GM19035 (cell line): ENCODE measurements around the gene TSKU.
"Not testable (repeated sequence)": the region's sequence is repeated elsewhere in the genome, so short reads cannot be mapped to it uniquely, and the experiment has no call there.

Experiments
- ATAC-seq: cut with Tn5 transposase; IDR thresholded peaks from one replicate; pipeline ENCODE4 v1.9.1; 2021; ENCODE audit not compliant: unreplicated experiment

The TSKU gene, protein sequence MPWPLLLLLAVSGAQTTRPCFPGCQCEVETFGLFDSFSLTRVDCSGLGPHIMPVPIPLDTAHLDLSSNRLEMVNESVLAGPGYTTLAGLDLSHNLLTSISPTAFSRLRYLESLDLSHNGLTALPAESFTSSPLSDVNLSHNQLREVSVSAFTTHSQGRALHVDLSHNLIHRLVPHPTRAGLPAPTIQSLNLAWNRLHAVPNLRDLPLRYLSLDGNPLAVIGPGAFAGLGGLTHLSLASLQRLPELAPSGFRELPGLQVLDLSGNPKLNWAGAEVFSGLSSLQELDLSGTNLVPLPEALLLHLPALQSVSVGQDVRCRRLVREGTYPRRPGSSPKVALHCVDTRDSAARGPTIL

DNA sequence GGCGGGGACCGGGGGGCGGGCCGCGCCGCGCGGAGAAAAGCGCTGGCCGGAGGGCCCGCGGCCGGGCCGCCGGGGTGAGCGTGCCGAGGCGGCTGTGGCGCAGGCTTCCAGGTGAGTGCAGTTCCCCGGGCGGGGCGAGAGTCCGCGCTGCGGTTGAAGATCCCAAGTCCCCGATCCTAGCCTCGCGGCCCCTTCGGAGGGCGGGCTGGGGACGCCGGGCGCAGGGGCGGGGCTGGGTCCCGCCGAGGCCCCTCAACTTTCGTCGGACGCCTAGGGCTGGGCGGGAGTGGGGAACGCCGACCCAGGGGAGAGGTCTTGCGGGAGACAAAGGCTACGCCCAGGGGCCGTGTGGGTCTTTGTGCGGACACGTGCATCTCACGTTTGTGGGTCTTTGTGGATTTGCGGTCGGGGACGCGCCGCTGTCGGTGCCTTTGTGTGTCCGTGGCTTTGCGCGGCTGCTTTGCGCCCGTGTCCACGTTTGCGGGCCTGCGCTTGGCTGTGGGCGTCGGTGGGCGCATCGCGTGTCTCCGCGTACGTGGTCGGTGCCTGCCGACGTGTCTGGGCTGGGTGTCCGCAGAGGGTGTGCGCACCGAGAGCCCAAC is at the start of gene TSKU:
TSS of gene TSKU (plus strand) at position 63 of the 602 bp plus-strand sequence. CDS start 12,261 bp downstream, outside the sequence.
- no peak for ATAC-seq

DNA sequence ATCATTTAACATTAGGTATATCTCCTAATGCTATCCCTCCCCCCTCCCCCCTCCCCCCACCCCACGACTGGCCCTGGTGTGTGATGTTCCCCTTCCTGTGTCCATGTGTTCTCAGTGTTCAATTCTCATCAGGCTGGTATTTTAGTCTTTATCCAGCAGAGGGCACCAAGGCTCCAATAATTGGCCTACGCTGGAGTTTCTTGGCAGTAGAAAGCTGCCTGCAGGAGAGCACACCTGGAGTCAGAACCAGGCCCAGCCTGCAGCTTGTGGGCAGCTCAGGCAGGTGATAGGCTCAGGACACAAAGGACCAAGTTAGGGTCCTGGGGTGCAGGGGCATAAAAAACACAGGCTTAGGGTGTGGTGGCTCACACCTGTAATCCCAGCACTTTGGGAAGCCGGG is 49.2 kb upstream of the TSKU start:
- ATAC-seq: not testable (repeated sequence)

DNA sequence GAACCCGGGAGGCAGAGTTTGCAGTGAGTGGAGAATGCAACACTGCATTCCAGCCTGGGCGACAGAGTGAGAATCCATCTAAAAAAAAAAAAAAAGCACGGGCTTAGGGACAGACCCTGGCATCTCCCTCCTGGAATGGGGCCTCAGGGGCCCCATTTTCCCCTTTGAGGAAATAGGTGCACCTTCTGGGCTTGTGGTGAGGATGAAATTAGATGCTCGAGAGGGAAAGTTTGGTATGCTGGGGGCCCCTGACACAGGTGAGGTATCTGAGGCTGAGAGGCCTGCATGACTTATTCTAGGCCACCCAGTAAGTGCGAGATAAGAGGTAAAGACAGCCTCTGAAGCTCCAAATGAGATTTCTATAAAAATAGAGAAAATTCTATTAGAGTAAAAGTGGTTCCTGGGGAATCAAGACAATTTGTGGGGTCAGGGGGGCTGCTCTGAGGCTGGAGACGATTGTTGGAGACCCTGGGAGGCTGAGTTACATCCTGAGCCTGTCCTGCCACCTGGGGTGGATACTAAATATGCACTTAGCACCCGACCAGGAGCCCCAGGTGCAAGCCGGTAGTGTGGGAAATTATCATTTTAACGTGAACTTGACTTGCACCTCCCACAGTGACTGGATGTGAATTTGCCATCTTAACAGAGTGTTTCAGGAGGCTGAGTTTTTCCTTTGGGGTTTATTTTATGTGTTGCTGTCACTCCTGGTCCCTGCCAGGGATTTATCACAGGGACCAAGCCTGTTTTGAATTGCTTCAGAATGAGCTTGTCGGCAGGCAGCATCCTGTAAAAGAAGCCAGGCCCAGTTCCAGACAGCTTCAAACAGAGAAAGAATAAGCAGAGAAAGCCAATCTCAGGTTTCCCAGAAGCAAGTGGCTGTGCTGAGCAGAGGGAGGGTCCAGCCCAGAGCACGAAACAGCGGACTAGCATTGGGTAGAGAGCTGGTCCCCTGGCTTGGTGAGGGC is 48.4 kb upstream of the TSKU start:
- ATAC-seq: no peak

DNA sequence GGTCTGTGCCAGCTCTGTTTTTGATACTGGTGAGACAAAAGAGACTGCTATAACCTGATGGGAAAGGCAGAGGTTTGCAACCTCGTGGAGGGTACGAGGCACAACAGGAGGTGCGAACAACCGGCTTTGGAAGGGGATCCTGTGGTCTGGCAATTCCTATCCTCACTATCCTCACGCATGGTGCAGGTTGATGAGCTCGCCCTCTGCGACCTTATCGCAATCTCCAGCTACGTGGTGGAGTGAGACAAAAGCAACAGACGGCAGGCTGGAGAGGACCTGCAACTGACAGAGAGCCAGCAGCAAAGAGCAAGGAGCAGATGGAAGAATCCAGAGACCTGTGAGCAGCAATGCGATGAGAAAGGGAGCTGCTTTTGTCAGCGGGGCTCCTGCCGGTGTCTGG is 47.3 kb upstream of the TSKU start:
- no peak for ATAC-seq

DNA sequence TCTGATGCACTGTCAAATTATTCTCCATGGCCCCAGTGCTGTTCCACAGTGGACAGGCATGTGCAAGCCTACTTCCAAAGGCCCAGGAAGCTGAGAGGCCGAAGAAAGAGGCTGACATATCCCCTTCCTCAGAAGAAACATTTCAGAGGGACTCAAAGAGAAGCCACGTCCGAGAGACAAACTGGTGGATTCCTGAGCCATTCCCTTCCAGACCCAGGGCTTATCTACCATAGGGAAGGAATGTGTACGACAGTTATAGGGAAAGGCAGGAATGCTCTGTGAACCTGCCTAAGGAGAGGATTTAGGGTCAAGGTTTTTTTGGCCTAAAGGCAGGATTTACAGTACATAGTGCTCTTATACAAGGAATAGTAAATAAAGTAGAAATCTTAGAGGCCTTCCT is 46.9 kb upstream of the TSKU start:
- ATAC-seq: no peak

DNA sequence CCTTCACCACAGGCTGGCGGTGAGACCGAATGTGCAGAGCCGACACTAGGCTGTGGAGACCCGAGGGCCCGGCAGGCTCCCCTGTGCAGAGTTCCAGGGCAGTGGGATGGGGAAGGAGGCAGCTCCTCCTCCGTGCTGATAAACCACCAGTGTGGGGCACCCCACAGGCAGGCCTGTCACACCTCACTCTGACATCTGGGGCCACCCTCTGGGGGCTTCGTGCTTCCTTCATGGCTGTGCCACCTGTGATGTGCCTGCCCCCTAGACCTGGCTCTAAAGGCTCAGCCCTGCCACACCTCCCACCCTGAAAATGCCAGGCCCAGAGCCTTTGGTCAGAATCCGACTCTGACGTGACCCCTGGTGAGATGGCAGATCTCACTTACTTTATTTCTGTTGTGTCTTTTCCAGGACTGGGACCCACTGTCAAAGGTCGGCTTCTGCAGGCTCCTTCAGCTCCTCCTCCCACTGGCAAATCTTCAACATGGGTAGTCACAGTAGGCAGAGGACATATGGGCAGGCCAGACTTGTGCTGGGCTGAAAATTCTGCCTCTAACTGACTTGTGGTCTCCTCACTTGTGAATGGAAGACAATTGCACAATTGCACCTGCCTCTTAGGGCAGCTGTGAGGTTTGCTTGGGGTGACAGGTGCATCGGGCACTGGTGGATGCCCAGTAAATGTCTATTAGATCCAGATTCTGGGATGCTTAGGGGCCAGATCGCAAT is 46.2 kb upstream of the TSKU start:
- no peak for ATAC-seq

DNA sequence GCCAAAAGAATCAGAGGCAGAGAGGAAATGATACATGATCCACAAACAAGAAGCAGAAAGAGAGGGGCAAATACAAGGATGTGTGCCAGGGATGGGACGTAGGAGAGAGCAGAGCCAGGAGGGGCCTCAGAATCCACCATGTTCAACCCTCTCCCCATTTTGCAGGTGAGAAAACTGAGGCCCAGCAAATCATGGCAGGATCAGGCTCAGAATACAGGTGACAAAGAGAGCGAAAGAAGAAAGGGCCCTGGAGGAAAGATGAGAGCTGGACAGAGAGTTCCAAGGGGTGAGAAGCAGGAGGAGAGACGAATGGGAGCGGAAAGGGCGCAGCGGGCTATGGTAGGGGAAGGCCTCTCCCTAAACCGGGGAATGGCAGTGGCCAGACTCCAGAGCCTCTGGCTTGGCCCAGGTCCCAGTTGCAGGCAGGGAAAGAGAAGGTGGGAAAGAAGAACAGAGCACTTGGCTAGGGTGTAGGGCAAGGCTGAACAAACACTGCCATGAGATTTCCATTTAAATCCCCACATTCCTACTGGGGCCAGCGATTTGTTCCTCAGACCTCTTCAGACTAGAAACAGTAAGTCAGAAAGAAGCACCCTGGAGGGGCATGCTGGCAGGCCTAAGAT is 44.4 kb upstream of the TSKU start:
- no peak for ATAC-seq

DNA sequence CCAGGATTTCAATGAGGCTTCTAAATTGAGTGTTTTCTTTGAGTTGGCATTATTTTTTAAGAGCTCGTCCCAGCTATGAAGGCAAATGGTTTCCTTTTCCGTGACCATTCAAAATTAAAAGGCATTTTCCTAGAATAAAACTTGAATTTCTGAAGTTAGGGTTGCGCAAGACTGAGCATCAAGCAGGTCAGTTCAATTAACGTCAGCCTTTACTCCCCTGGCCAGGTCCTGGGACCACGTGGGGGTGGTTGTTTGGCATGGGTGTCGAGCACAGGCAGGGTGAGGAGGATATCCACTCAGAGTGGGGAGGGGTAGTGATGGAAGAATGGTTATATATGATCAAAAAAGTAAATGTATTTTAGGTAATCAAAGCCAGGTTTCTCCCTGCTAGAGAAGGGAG is 43.4 kb upstream of the TSKU start:
- ATAC-seq: no peak

DNA sequence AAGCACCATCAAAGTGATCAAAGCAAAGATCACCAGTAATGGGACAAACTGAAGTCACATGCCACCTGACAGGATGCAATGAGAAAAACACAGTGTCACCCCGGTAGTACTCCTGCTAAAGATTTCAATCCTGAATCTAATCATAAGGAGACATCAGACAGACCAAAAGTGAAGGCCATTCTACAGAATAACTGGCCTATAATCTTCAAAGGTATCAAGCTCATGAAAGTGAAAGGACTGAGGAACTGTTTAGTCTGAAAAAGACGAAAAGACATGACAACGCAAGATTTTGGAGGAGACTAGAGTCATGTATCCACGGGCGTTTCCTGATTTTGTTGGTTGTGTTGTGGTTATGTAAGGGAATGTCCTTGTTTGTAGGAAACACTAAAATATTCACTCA is 42.4 kb upstream of the TSKU start:
- ATAC-seq: no peak

DNA sequence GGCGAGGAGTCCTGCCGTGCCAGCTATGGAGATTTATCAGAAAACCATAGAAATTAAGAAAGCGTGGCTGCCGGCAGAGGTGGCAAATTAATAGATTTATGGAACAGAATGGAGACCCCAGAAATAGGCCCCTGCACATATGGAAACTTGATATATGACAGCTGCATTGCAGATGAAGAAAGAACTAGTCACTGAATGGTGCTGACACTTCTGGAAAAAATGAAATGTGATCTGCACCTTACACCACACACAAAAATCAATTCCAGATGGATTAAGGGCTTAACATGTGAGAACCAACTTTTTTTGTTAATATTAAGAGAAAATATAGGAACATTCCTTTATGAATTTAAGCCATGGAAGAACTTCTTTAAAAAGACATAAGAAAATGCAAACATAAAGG is 40.3 kb upstream of the TSKU start:
- no peak for ATAC-seq

DNA sequence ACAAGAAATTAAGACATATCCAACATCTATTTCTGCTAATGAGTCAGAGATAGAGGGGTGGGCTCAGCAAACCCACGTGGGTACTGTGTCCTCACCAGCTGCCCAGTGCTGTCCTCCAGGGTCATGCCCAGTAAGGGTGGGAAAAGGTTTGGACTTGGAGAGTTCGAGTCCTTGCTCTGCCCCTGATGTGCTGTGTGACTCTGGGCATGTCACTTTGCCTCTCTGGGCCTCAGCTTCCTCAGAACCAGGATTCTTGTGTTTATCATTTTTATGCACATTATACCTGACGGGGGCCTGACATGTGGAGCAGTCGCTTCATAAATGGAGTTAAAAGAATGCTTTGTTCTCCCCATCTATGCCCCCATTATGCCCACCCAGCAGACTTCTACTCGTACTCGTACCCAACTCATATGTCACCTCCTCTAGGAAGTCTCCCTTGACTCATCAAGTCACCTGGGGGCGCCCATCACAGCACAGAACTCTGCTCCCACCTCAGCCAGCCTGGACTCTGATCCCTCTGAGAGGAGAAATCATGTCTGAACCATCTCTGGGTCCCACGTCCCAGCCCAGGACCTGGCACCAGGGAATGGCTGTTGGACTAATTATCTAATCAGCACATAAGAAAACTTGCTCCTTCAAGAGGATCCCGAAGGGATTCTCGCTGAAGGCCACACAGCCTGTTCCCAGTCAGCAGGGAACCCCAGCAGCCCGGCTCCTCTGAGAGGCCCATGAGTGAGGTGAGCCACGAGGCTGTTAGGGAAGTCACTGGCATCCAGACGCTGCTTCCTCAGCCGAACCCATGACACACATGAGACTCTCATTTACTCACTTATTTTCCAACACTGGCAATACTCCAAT is 38.7 kb upstream of the TSKU start:
- no peak for ATAC-seq

DNA sequence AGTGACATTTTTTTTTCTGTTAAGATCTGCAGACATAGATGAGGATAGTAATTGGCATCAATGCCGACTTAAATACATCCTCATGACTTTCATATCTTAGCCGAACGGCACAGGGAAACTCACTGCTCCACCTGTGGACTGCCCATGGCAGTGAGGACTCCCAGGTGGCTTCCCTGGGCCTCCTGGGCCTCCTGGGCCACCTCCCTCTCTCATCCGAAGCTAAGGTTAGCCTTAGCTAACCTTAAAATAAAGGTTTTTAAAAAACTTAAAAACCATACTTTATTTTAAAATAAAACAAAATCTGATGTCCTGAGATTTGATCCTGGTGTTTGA is 38.1 kb upstream of the TSKU start:
- no peak for ATAC-seq

DNA sequence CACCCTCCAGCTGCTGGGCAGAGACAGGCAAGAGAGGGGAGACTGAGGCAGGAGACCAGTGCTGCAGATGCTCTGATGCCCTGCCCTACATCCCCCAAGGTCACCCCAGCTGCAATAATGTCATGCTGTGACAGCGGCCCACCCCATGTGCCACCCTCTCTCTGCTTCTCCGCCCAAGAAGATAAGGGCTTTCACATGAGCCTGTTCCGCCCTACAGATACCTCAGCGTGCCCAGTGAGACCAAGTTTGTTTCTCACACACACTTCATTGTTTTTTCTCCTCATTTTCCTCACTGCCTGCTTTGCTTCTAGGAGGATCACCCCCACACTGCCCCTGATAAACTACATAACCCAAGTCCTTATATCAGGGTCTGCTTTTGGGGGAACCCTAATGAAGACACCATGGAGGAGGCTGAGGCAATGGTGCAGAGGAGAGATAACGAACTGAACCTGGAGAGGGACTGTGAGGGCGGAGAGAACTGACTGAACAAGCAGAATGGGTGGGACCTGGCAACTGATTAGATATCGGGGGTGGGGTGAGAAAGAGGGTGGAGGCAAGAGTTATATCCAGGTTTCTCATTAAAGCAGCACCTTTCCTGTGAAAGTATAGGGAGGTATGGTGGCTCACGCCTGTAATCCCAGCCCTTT is 37.5 kb upstream of the TSKU start:
- ATAC-seq: no peak

DNA sequence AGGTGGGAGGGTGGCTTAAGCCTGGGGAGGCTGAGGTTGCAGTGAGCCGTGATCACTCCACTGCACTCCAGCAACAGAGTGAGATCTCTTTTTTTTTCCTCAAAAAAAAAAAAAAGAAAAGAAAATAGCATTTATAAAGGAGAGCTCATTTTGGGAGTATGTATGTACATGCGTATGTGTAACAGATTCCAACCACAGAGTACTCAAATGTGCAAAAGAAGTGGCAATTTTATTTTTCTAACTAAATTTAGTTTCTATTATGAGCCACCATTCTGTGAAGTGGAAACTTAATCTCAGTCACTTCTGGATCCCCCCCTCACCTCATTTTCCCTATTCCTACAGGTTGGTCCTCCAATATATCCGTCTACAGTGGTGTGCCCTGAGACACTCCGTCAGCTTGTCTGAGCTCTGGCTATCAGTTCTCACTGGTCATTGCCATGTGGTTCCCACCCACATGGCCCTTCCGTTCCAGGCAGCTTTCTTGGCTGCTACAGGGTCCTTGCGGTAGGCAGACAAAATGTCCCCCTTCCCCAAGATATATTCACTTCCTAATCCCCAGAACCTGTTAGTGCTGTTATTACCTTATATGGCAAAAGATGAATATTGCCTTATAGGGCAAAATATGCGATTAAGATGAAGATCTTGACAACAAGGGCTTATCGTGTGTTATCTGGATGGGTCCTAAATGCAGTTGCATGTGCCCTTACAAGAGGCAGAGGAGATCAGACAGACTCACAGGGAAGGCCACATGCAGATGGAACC is 35.8 kb upstream of the TSKU start:
- ATAC-seq: no peak

DNA sequence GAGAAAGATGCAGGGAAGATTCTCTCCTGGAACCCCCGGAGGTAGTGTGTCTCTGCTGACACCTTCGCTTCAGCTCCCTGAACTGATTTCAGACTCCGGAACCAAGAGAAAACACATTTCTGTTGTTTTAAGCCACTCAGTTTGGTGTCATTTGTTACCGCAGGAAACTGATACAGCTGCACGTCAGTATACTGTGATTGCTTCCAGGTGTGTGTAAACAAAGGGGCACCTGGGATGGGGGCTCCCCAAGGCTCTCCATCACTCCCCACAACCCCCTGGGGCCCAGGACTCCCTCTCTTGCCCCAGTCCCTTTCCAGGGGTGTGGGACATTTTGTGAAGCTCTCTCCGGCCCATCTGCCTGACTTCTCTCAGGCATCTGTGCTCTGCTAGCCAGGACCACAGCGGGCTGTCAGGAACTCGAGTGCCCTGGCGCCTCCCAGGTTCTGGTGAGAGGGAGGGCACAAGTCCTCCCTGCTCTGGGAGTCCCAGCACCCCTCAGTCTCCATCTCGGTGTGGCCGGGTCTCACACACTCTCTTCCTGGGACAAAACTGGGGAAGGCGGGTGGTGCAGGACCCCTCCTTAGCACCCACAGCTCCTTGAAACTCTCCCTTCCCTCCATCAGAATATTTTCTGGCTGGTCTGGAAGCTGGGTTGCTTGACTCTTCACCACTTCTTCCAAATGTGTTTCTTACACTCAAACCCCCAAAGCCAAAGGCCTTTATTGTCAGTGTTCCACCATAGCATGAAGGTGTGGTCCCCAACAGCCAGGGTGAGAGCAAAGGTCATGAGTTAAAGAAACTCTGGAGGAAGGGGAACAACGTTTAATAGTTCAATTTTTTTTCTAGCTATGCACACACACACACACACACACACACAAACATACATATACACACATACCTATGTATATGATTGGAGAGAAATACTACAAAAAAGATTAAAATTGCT is 35.0 kb upstream of the TSKU start:
- ATAC-seq: no peak

DNA sequence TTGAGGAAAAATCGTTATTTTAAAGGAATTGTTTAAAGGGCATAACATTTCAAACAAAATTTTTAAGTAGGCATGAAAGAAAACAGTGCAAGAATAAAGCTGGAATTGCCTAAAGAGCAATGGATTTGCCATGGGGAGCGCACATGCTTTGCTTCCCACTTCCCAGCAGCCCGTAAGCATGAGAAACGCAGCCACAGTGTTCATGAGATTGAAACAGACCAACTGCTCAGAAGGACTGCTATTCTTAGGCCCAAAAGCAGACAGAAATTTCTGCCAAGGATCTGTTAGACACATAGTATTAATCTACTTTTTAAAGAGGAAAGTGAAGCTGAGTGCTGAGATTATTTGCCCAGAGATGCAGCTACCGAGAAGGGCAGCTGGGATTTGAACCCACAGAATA is 34.2 kb upstream of the TSKU start:
- no peak for ATAC-seq

DNA sequence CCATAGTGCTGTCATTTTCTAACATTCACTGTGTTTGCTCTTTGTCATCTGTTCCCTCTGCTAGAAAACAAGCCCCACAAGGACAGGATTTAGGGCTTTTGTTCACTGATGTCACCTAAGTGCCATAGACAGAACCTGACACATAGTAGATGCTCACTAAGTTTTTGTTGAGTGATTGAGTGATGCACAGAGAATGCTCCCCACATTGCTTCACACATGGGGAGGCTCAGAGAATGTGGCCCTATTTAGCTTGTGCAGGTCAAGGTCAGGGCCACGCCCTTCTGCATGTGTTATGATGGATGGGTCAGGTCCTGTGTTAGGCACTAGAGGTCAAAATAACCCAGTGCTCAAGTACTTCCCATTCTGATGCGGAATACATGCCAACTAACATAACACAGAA is 33.1 kb upstream of the TSKU start:
- ATAC-seq: no peak
